Measurements from ENCODE around the gene CUTA.

DNA sequence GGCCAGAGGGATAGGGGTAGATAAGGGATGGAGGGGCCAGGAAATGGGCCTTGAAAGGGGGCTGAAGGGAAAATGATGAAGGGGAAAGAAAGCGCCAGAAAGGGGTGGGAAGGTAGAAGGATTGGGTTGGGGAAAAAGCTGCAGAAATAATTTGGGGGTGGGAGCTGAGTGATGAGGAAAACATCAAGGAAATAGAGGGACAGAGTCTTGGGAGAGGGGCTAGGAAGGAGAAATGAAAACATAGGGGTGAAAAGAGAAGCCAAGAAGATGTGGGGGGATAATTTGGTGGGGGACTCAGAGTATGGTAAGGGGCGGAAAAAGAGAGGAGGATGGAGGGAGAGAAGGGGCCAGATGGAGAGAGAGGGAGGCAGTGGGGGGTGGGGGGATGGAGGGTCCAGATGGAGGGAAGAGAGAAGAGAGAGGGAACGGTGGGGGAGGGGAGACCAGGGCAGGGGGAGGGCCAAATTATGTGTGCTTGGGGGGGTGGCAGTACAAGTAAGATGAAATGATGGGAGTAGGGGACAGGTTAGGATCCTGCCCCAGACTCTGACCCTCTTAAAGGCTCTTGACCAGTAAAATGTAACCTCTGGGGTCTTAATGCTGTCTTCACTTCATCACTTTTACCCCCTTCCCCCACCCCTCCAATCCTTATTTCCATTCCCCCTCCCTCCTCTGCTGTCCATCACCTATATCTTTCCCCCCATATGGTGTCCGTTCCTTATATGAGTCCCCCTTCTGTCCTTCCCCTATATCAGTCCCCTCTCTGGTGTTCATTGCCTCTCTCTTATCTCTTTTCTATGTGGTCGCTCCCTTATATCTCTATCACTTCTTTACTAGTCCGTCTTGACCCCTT, 2.8 kb upstream of the CUTA start:
- no peak for TF ChIP-seq ZFX (IDR thresholded peaks at IDR 0.05)
- TF ChIP-seq, protein P1, sequence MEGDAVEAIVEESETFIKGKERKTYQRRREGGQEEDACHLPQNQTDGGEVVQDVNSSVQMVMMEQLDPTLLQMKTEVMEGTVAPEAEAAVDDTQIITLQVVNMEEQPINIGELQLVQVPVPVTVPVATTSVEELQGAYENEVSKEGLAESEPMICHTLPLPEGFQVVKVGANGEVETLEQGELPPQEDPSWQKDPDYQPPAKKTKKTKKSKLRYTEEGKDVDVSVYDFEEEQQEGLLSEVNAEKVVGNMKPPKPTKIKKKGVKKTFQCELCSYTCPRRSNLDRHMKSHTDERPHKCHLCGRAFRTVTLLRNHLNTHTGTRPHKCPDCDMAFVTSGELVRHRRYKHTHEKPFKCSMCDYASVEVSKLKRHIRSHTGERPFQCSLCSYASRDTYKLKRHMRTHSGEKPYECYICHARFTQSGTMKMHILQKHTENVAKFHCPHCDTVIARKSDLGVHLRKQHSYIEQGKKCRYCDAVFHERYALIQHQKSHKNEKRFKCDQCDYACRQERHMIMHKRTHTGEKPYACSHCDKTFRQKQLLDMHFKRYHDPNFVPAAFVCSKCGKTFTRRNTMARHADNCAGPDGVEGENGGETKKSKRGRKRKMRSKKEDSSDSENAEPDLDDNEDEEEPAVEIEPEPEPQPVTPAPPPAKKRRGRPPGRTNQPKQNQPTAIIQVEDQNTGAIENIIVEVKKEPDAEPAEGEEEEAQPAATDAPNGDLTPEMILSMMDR (conservative IDR thresholded peaks at IDR 0.05), result no peak

Data from C4-2B (cell line).